Measurements from ENCODE around the gene TOLLIP. TPM values are rescaled to one million over a fixed set of nuclear protein-coding genes. Genes with fewer than 3 reads are reported as not detected.
"Not testable (repeated sequence)": the region's sequence is repeated elsewhere in the genome, so short reads cannot be mapped to it uniquely, and the experiment has no call there.

TOLLIP gene
- total RNA-seq, 1 experiment from 2014 or later = 32.3 TPM

DNA sequence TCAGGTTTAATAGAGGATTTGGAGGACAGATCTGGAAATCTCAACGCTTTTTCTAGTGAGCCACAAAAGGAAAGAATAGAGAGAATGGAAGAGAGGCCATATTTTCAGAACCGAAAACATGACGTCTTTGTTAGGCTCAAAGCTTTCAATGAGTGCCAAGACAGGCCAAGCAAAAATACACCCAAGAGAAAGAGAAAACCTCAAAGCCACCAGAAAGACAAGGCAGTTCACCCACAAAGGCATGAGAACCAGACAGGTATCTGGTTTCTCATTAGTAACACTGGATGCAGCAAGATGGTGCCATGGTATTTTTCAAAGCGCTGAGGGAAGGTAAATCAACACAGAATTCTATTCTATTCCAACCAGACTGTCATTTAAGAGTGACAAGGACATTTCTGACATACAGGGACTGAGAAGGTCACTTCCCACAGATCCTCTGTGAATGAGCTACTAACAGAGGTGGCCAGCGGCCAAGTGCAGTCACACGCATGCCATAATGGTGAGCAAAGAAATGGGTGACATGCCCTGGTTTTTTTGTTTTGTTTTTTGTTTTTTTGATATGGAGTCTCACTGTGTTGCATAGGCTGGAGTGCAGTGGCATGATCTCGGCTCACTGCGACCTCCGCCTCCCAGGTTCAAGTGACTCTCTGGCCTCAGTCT lies 41.9 kb downstream of the TOLLIP start:
- Histone ChIP-seq H2AFZ (ENCODE audit: low read length) (no peak overlapping the region), H3K18ac (ENCODE audit: insufficient read length, low read depth, low read length) (no peak overlapping the region), H4K8ac (replicated peaks; ENCODE audit: insufficient read length, low read depth, low read length) (no peak overlapping the region), H3K27me3 (ENCODE audit: insufficient read depth, low read length) (no peaks in the 10 kb centered on the region), H2BK15ac (ENCODE audit: low read depth, low read length) (no peak overlapping the region), H4K5ac (ENCODE audit: insufficient read length, low read depth, low read length) (no peak overlapping the region), H3K4ac (ENCODE audit: low read depth, low read length) (no peak overlapping the region), H3K9ac (ENCODE audit: extremely low read depth, insufficient read length, low read length) (no peak overlapping the region), H3K9me3 (ENCODE audit: control insufficient read depth, low read depth, low read length) (no peaks in the 10 kb centered on the region), H2BK12ac (ENCODE audit: insufficient read length, low read depth, low read length) (no peak overlapping the region), H4K91ac (ENCODE audit: insufficient read length, low read depth, low read length) (no peak overlapping the region), H3T11ph (ENCODE audit: low read length) (no peak overlapping the region), H3K14ac (ENCODE audit: insufficient read depth, low read length) (no peak overlapping the region), H3K79me1 (ENCODE audit: insufficient read depth, low read depth, low read length, poor library complexity, severe bottlenecking) (no peaks in the 10 kb centered on the region), H3K27ac (ENCODE audit: insufficient read length, low read depth, low read length) (no peak overlapping the region), H3K56ac (ENCODE audit: insufficient read length, low read depth, low read length) (no peak overlapping the region), H4K20me1 (ENCODE audit: control insufficient read depth, insufficient read depth, insufficient read length) (no peaks in the 10 kb centered on the region), H3K23ac (ENCODE audit: insufficient read length, low read depth, low read length) (no peak overlapping the region), H3K4me2 (ENCODE audit: insufficient read depth, insufficient read length, low read length) (no peak overlapping the region), H3K23me2 (ENCODE audit: insufficient read length, low read depth, low read length, poor library complexity, severe bottlenecking) (no peaks in the 10 kb centered on the region), H2BK120ac (ENCODE audit: low read depth, low read length, poor library complexity, severe bottlenecking) (no peak overlapping the region), H2AK5ac (ENCODE audit: insufficient read length, low read length) (no peak overlapping the region), H2BK20ac (ENCODE audit: low read depth, low read length, poor library complexity, severe bottlenecking) (no peak overlapping the region), H2BK5ac (ENCODE audit: insufficient read length, low read length) (no peak overlapping the region), H3K4me1 (ENCODE audit: insufficient read depth, low read length) (no peaks in the 10 kb centered on the region), H3K79me2 (ENCODE audit: insufficient read depth, low read length) (no peaks in the 10 kb centered on the region)
- Mint-ChIP-seq H3K9me3 (peaks cover 19 to 23% of the 10 kb centered on the region in 2 experiments), H3K4me1 (peaks cover 5 to 13% of the 10 kb centered on the region in 2 experiments), H3K36me3 (ENCODE audit: insufficient read depth in 1 of 3, low read depth in 3 of 3) (peaks cover 11 to 13% (median 12%) of the 10 kb centered on the region in 3 experiments), H3K27me3 (ENCODE audit: low read depth) (peaks cover 5% of the 10 kb centered on the region; the same call in 1 of the 2 replicates), H3K4me3 (no peak overlapping the region), H3K27ac (no peak overlapping the region)
- no peak for TF ChIP-seq CTCF (conservative IDR thresholded peaks at IDR 0.05)
- no CpG with 5 or more reads among the region's 9 CpGs for WGBS (ENCODE audit: extremely low coverage, insufficient read length, low lambda C conversion rate)
- no peak for DNase-seq

DNA sequence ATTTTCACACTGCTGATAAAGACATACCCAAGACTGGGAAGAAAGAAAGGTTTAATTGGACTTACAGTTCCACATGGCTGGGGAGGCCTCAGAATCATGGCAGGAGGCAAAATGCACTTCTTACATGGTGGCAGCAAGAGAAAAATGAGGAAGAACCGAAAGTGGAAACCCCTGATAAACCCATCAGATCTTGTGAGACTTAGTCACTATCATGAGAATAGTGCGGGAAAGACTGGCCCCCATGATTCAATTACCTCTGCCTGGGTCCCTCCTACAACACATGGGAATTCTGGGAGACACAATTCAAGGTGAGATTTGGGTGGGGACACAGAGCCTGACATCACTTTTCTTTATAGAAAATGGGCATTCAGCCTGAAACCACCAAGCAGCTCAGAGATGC lies 42.5 kb downstream of the TOLLIP start:
- not testable (repeated sequence) for H2AK5ac ChIP-seq (ENCODE audit: insufficient read length, low read length); H3K27ac ChIP-seq (ENCODE audit: insufficient read length, low read depth, low read length); H4K20me1 ChIP-seq (ENCODE audit: control insufficient read depth, insufficient read depth, insufficient read length); H3K4ac ChIP-seq (ENCODE audit: low read depth, low read length); H3K14ac ChIP-seq (ENCODE audit: insufficient read depth, low read length); H3K4me3 Mint-ChIP-seq; H4K5ac ChIP-seq (ENCODE audit: insufficient read length, low read depth, low read length); H3K4me1 ChIP-seq (ENCODE audit: insufficient read depth, low read length); H2BK120ac ChIP-seq (ENCODE audit: low read depth, low read length, poor library complexity, severe bottlenecking); H4K91ac ChIP-seq (ENCODE audit: insufficient read length, low read depth, low read length); H3K27me3 Mint-ChIP-seq (ENCODE audit: low read depth); H3K23ac ChIP-seq (ENCODE audit: insufficient read length, low read depth, low read length); H2BK5ac ChIP-seq (ENCODE audit: insufficient read length, low read length); H3K9me3 ChIP-seq (ENCODE audit: control insufficient read depth, low read depth, low read length); H3K18ac ChIP-seq (ENCODE audit: insufficient read length, low read depth, low read length); H2BK20ac ChIP-seq (ENCODE audit: low read depth, low read length, poor library complexity, severe bottlenecking); H3K4me2 ChIP-seq (ENCODE audit: insufficient read depth, insufficient read length, low read length); H3K27me3 ChIP-seq (ENCODE audit: insufficient read depth, low read length); H3K79me1 ChIP-seq (ENCODE audit: insufficient read depth, low read depth, low read length, poor library complexity, severe bottlenecking); H2BK12ac ChIP-seq (ENCODE audit: insufficient read length, low read depth, low read length); H3K23me2 ChIP-seq (ENCODE audit: insufficient read length, low read depth, low read length, poor library complexity, severe bottlenecking); H3K27ac Mint-ChIP-seq; H3K79me2 ChIP-seq (ENCODE audit: insufficient read depth, low read length); H3T11ph ChIP-seq (ENCODE audit: low read length); DNase-seq; H2AFZ ChIP-seq (ENCODE audit: low read length); H3K9ac ChIP-seq (ENCODE audit: extremely low read depth, insufficient read length, low read length); H2BK15ac ChIP-seq (ENCODE audit: low read depth, low read length); H4K8ac ChIP-seq (replicated peaks; ENCODE audit: insufficient read length, low read depth, low read length); H3K56ac ChIP-seq (ENCODE audit: insufficient read length, low read depth, low read length)
- Mint-ChIP-seq H3K9me3 (peaks cover 19 to 23% of the 10 kb centered on the region in 2 experiments), H3K4me1 (peaks cover 5 to 16% of the 10 kb centered on the region in 2 experiments), H3K36me3 (ENCODE audit: insufficient read depth in 1 of 3, low read depth in 3 of 3) (peaks cover 11 to 13% (median 12%) of the 10 kb centered on the region in 3 experiments)
- no CpG with 5 or more reads among the region's 2 CpGs for WGBS (ENCODE audit: extremely low coverage, insufficient read length, low lambda C conversion rate)

All from H9 (cell line).